ENCODE results near the gene MSH3.
A peak's percentile ranks its signal among the peaks of the same experiment; 100 is the strongest.

DNA sequence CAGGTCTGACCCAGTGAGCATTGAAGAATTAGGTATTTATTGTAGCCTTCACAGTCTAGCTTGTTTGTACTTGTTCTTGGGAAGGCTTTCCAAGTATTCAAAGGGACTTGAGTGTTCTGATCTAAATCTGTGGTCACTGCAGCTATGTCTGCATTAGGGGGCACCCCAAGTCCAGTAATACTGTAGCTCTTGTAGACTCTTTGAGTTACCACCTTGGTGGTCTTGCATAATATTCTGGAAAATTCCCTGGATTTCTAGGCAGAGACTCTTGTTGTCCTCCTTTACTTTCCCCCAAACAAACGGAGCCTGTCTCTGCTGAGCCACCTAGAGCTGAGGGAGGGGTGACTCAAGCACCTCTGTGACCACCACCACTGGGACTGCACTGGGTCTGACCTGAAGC lies 149.9 kb downstream of the MSH3 start:
- TF ChIP-seq CTCF (optimal IDR thresholded peaks at IDR 0.05 in 1 of 3, IDR thresholded peaks at IDR 0.05 in 1 of 3, conservative IDR thresholded peaks at IDR 0.05 in 1 of 3; ENCODE audit: extremely low read depth in 1 of 3, insufficient read depth in 2 of 3, low read length in 3 of 3), result peak in 1 of 3 experiments; percentile 9
- no peak for TF ChIP-seq EZH2 (IDR thresholded peaks at IDR 0.05; ENCODE audit: low read length)

All from keratinocyte (primary cell).